ENCODE results near the gene SORBS2.
"Not testable (repeated sequence)": the region's sequence is repeated elsewhere in the genome, so short reads cannot be mapped to it uniquely, and the experiment has no call there.

SORBS2 gene

GRCh38 chr4:185811509-185812364, at the start of gene SORBS2:
Gene SORBS2, minus strand, starts transcription at chr4:185812194. Its CDS starts 121,623 bp downstream, at chr4:185690571.
- DNase-seq (ENCODE audit: low read depth): no peak

- DNase-seq (ENCODE audit: low read depth): no peak
Observed at GRCh38 chr4:185859111-185859510, 47.1 kb upstream of the SORBS2 start.

GRCh38 chr4:185857561-185857960, 45.6 kb upstream of the SORBS2 start:
- DNase-seq (ENCODE audit: low read depth): not testable (repeated sequence)

GRCh38 chr4:185853841-185854240, 41.8 kb upstream of the SORBS2 start:
- DNase-seq (ENCODE audit: low read depth): no peak

GRCh38 chr4:185852961-185853360, 41.0 kb upstream of the SORBS2 start:
- no peak for DNase-seq (ENCODE audit: low read depth)

GRCh38 chr4:185849664-185850550, 37.9 kb upstream of the SORBS2 start:
- no peak for DNase-seq (ENCODE audit: low read depth)

GRCh38 chr4:185847352-185848097, 35.5 kb upstream of the SORBS2 start:
- DNase-seq (ENCODE audit: low read depth): no peak

GRCh38 chr4:185846505-185847150, 34.6 kb upstream of the SORBS2 start:
- DNase-seq (ENCODE audit: low read depth): no peak

- DNase-seq (ENCODE audit: low read depth): no peak
Observed at GRCh38 chr4:185845966-185846365, 34.0 kb upstream of the SORBS2 start.

- DNase-seq (ENCODE audit: low read depth): no peak
Observed at GRCh38 chr4:185841451-185841850, 29.5 kb upstream of the SORBS2 start.

- no peak for DNase-seq (ENCODE audit: low read depth)
Observed at GRCh38 chr4:185840953-185841352, 29.0 kb upstream of the SORBS2 start.

- DNase-seq (ENCODE audit: low read depth): no peak
Observed at GRCh38 chr4:185840201-185840600, 28.2 kb upstream of the SORBS2 start.

- DNase-seq (ENCODE audit: low read depth): no peak
Observed at GRCh38 chr4:185839770-185840169, 27.8 kb upstream of the SORBS2 start.

- no peak for DNase-seq (ENCODE audit: low read depth)
Observed at GRCh38 chr4:185839194-185839712, 27.3 kb upstream of the SORBS2 start.

GRCh38 chr4:185838514-185839193, 26.7 kb upstream of the SORBS2 start:
- no peak for DNase-seq (ENCODE audit: low read depth)

- DNase-seq (ENCODE audit: low read depth): no peak
Observed at GRCh38 chr4:185838104-185838452, 26.1 kb upstream of the SORBS2 start.

- no peak for DNase-seq (ENCODE audit: low read depth)
Observed at GRCh38 chr4:185837415-185838103, 25.6 kb upstream of the SORBS2 start.

- DNase-seq (ENCODE audit: low read depth): no peak
Observed at GRCh38 chr4:185836241-185837084, 24.5 kb upstream of the SORBS2 start.

GRCh38 chr4:185835814-185836213, 23.8 kb upstream of the SORBS2 start:
- DNase-seq (ENCODE audit: low read depth): no peak
